LNCaP clone FGC (cell line): Measurements from ENCODE around the gene TVP23C.
"Not testable (repeated sequence)": the region's sequence is repeated elsewhere in the genome, so short reads cannot be mapped to it uniquely, and the experiment has no call there.

Experiments
- DNase-seq: peaks from one replicate; pipeline ENCODE4 v3.0.0-alpha.2; 2011; ENCODE audit warnings: low read depth
- H3K4me3 ChIP-seq: 2 replicates; pipeline ENCODE4 v1.5.1; 2011; ENCODE audit warnings: mild to moderate bottlenecking, low read depth, low read length, control low read depth
- CTCF ChIP-seq: IDR thresholded peaks from 2 replicates; pipeline ENCODE4 v1.5.1; 2012; ENCODE audit warnings: mild to moderate bottlenecking; ENCODE audit not compliant: control insufficient read depth, insufficient read depth; ENCODE audit errors: extremely low read depth

Gene TVP23C

GRCh38 chr17:15508466-15508865 is 54.8 kb downstream of the TVP23C start:
- TF ChIP-seq CTCF = no peak

GRCh38 chr17:15507896-15508295 is 55.4 kb downstream of the TVP23C start:
- H3K4me3 ChIP-seq = no peak overlapping the region
- no peak for TF ChIP-seq CTCF
- no peak for DNase-seq

More at GRCh38 chr17:15508466-15508865, 54.8 kb downstream of the TVP23C start:
- DNase-seq = no peak
- no peak overlapping the region for H3K4me3 ChIP-seq

- no peak for TF ChIP-seq CTCF
- no peak overlapping the region for H3K4me3 ChIP-seq
- DNase-seq = no peak
Measured at GRCh38 chr17:15507001-15507400, 56.3 kb downstream of the TVP23C start.

- not testable (repeated sequence) for H3K4me3 ChIP-seq, DNase-seq
Measured at GRCh38 chr17:15505708-15506107, 57.6 kb downstream of the TVP23C start.

- DNase-seq = no peak
- H3K4me3 ChIP-seq = no peak overlapping the region
- TF ChIP-seq CTCF = no peak
Measured at GRCh38 chr17:15503731-15504130, 59.6 kb downstream of the TVP23C start.

GRCh38 chr17:15502369-15503112 is 60.7 kb downstream of the TVP23C start:
- peak; percentile 83 for TF ChIP-seq CTCF
- no peak overlapping the region for H3K4me3 ChIP-seq
- no peak for DNase-seq

- TF ChIP-seq CTCF = no peak
- no peak overlapping the region for H3K4me3 ChIP-seq
- DNase-seq = no peak
Measured at GRCh38 chr17:15501793-15502192, 61.5 kb downstream of the TVP23C start.
